ENCODE results near the gene PRIM2. TPM values are rescaled to one million over a fixed set of nuclear protein-coding genes. Genes with fewer than 3 reads are reported as not detected.

The PRIM2 gene
- total and polyA plus RNA-seq, 2 of the 8 experiments (the other 6 are each of a cell fraction or from before 2014, with no cell fraction given): 20.8 to 46.8 TPM

DNA sequence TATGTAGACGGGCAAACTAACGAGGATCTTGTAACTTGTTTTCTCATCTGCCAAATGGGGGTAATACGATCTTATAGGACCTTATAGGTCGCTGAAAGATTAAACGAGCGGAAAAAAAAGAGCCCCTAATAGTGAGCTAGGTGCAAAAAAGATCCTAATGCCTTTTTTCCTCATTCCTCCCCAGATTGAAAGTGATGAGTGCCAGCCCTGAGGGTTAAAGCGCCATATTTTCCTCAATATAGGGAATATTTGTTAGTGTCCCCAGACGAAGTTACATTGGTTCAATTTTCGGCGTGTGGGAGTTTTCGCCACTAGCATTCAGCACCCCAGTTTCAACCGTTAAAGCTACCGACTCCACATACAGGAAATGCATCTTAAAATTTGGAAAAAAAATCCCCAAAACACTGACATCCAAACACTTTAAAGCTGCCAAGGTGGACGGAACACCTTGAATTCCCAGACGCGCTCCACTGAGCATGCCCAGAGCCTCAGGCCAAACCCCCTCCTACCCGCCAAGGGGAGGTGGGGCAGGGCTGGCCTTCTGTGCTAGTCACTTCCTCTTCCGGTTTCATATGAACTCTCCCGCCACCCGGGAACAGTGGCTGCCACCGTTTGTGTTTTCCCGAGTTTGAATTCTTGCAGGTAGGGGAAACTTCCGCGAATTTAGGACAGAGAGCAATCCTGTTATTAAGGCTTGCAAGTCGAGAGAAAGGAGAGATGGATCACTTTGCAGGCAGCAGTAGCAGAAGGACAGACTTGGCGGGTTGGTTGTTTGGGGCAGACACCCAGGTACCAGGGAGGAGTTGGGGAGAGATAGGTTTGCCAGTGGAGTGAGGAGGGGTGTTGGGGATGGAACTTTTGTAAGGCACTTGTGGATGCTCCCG lies at the start of gene PRIM2 (continued):
- TF ChIP-seq TAF1 (IDR thresholded peaks at IDR 0.05; ENCODE audit: low read depth, low read length) (peak; percentile 81; the same call in 1 of the 2 replicates), CREB1 (IDR thresholded peaks at IDR 0.05) (no peak), EZH2 (IDR thresholded peaks at IDR 0.05; ENCODE audit: low read depth, low read length, severe bottlenecking) (no peak), PHF8 (conservative IDR thresholded peaks at IDR 0.05; ENCODE audit: low read depth, low read length) (peak; percentile 80), POLR2A (IDR thresholded peaks at IDR 0.05; ENCODE audit: control extremely low read depth in 1 of 2, low read depth in 2 of 2, low read length in 2 of 2) (peak; percentile 49 to 87), GABPA (IDR thresholded peaks at IDR 0.05; ENCODE audit: borderline replicate concordance, insufficient read depth, low read length) (peak; percentile 83; the same call in 1 of the 2 replicates), KDM4A (IDR thresholded peaks at IDR 0.05; ENCODE audit: low read depth, low read length, severe bottlenecking) (peak; percentile 49), CTBP2 (IDR thresholded peaks at IDR 0.05; ENCODE audit: borderline replicate concordance, insufficient read depth, insufficient read length, low read length) (no peak), SIN3A (conservative IDR thresholded peaks at IDR 0.05 in 1 of 2, IDR thresholded peaks at IDR 0.05 in 1 of 2; ENCODE audit: low read depth in 1 of 2, low read length in 2 of 2) (peak in 1 of 2 experiments; percentile 91; a peak in 2 of 4 replicates), TBP (IDR thresholded peaks at IDR 0.05; ENCODE audit: low read depth, low read length) (peak; percentile 67; the same call in 1 of the 2 replicates), BRCA1 (IDR thresholded peaks at IDR 0.05; ENCODE audit: low read depth, low read length) (no peak), POLR2AphosphoS5 (IDR thresholded peaks at IDR 0.05; ENCODE audit: low read depth, low read length) (peak; percentile 45; the same call in 1 of the 2 replicates)

Data from H1 (cell line).